ENCODE results near the gene PELI3.

- TF ChIP-seq, protein P1, sequence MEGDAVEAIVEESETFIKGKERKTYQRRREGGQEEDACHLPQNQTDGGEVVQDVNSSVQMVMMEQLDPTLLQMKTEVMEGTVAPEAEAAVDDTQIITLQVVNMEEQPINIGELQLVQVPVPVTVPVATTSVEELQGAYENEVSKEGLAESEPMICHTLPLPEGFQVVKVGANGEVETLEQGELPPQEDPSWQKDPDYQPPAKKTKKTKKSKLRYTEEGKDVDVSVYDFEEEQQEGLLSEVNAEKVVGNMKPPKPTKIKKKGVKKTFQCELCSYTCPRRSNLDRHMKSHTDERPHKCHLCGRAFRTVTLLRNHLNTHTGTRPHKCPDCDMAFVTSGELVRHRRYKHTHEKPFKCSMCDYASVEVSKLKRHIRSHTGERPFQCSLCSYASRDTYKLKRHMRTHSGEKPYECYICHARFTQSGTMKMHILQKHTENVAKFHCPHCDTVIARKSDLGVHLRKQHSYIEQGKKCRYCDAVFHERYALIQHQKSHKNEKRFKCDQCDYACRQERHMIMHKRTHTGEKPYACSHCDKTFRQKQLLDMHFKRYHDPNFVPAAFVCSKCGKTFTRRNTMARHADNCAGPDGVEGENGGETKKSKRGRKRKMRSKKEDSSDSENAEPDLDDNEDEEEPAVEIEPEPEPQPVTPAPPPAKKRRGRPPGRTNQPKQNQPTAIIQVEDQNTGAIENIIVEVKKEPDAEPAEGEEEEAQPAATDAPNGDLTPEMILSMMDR (IDR thresholded peaks at IDR 0.05) = peak; percentile 69 to 85 (median 74)
- no peak for TF ChIP-seq POLR2A (IDR thresholded peaks at IDR 0.05)
Observed at GRCh38 chr11:66429983-66430602, 36.6 kb upstream of the PELI3 start.

Data from testis (tissue), 2 donors.